ENCODE measurements around the gene TMIGD2. TPM values are rescaled to one million over a fixed set of nuclear protein-coding genes. Genes with fewer than 3 reads are reported as not detected.
A peak's percentile ranks its signal among the peaks of the same experiment; 100 is the strongest.

The TMIGD2 gene
- total RNA-seq, 4 donors from 2014 or later, result 0.79 TPM; not detected in 3

DNA sequence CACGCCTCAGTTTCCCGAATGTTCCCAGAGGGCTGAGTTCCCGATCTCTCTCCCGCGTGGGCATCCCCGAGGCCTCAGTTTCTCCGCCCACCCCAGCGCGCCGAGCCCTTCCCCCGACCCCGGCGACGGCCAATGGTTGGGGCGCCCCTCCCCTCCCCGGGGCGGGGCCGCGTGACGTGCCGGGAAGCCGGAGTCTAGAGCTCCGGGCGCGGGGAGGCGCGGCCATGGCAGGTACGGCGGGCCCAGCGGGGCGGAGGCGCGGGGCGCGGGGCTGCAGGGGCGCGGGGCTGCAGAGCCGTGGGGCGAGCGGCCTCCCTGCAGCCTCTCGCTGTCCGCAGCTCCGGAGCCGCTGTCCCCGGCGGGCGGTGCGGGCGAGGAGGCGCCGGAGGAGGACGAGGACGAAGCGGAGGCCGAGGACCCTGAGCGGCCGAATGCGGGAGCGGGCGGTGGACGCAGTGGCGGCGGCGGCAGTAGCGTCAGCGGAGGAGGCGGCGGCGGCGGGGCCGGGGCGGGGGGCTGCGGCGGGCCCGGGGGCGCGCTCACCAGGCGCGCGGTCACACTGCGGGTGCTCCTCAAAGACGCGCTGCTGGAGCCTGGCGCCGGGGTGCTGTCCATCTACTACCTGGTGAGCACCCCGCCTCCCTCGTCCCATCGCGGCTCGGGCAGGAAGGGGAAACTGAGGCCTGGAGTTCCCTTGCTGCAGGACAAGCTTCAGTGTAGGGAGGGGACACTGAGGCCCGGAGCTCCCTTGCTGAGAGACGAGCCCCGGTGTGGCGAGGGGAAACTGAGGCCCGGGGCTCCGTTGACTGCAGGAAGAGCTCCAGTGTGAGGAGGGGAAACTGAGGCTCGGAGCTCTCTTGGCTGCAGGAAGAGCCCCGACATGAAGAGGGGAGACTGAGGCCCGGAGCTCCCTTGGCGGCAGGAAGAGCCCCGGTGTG is 41.5 kb upstream of the TMIGD2 start, which contains the start of gene MPND:
Gene MPND (plus strand): TSS at position 193 of the 938 bp plus-strand sequence. CDS start 32 bp downstream, at position 225.
- TF ChIP-seq, protein P1, sequence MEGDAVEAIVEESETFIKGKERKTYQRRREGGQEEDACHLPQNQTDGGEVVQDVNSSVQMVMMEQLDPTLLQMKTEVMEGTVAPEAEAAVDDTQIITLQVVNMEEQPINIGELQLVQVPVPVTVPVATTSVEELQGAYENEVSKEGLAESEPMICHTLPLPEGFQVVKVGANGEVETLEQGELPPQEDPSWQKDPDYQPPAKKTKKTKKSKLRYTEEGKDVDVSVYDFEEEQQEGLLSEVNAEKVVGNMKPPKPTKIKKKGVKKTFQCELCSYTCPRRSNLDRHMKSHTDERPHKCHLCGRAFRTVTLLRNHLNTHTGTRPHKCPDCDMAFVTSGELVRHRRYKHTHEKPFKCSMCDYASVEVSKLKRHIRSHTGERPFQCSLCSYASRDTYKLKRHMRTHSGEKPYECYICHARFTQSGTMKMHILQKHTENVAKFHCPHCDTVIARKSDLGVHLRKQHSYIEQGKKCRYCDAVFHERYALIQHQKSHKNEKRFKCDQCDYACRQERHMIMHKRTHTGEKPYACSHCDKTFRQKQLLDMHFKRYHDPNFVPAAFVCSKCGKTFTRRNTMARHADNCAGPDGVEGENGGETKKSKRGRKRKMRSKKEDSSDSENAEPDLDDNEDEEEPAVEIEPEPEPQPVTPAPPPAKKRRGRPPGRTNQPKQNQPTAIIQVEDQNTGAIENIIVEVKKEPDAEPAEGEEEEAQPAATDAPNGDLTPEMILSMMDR (IDR thresholded peaks at IDR 0.05), result no peak
- DNase-seq (ENCODE audit: low spot score), result peak; percentile 84
- ATAC-seq (ENCODE audit: low FRiP score), result peak; percentile 84

DNA sequence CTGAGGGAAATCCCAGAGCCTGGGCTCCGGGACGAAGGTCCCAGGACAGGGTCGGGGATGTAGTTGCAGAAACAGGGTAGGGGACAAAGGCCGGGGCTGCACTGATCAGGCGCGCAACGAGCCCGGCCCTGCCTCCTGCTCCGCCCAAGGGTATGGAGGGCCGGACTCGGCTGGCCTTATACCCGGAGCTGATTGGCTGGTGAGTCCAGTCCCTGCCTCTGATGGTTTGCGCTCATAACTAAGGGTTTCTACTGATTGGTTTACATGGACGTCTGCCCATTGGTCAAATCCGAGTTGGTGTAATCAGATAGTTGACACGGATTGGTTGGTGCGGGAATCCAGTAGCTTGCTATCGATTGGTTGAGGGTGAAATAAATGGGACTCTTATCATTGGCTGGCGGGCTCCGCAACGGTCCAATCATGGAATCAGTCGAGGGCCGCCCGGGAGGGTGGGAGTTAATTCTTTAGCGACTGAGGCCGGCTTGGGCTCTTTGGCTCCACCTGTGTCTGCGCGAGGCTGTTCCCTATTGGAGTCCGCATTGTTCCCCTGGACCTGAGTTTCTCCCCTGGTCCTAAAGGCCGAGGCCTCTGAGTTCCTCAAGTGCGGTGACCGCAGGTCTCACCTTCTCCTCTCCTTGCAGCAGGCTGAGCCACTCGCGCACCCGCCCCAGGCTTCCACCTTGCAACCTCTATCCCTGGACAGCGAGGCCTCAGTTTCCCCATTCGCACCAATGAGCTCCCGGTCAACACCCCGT is 40.6 kb upstream of the TMIGD2 start:
- DNase-seq (ENCODE audit: low spot score), result peak; percentile 73
- peak; percentile 95 for ATAC-seq (ENCODE audit: low FRiP score)

DNA sequence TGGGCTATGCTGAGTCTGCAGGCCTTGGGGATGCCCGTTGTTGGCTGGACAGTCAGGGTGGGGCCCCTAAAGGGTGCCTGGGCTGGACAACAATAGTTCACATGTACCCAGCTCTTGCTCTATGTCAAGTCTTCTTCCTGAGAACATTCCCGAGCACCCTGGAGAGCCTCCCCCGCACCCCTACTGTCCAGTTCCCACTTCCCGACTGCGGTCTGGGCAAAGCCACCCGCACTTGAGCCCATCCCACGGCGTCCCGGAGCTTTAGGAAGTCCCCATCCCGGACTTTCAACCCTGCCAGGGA is 40.1 kb upstream of the TMIGD2 start:
- ATAC-seq (ENCODE audit: low FRiP score) (peak; percentile 29), DNase-seq (ENCODE audit: low spot score) (no peak)
- TF ChIP-seq, protein P1 (IDR thresholded peaks at IDR 0.05), result no peak

More for the DNA sequence above, 40.6 kb upstream of the TMIGD2 start:
- TF ChIP-seq, protein P1 (IDR thresholded peaks at IDR 0.05), result no peak

DNA sequence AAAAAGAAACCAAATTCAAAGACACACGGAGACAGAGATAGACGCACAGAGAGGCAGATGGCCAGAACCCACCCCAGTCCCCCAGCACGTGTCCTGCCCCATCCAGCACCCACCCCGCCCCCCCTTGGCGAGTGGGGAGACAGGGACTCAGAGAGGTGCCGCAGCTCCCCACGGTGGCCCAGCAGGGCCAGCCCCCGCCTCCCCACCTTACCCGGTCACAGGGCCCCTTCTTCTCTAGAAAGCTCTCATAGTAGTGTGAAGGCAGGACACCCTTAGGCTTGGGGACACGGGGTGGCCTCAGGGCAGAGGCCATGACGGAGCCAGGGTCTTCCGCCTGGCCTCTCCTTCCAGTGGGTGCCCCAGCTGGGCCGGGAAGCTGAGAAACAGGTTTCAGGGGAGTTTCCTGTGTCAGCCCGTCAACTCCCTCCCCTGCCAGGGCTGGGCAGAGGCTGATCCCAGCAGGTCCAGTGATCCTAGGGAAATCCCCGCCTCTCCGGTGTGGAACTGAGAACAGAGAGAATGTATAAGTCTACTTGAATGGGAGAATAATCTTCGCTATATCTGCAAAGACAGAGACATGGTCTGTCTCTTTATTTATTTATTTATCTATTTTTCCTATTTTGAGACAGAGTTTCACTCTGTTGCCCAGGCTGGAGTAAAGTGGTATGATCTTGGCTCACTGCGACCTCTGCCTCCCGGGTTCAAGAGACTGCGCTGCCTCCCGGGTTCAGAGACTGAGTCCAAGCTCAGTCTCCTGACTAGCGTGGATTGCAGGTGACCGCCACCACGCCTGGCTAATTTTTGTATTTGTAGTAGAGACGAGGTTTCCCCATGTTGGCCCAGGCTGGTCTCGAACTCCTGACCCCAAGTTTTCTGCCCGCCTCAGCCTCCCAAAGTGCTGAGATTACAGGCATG is 36.5 kb upstream of the TMIGD2 start, which contains the start of gene STAP2:
Gene STAP2 (minus strand): TSS at position 387 of the 915 bp plus-strand sequence. CDS start 74 bp downstream, at position 313.
- peak; percentile 8 for ATAC-seq (ENCODE audit: low FRiP score)
- TF ChIP-seq, protein P1 (IDR thresholded peaks at IDR 0.05), result no peak
- no peak for DNase-seq (ENCODE audit: low spot score)

DNA sequence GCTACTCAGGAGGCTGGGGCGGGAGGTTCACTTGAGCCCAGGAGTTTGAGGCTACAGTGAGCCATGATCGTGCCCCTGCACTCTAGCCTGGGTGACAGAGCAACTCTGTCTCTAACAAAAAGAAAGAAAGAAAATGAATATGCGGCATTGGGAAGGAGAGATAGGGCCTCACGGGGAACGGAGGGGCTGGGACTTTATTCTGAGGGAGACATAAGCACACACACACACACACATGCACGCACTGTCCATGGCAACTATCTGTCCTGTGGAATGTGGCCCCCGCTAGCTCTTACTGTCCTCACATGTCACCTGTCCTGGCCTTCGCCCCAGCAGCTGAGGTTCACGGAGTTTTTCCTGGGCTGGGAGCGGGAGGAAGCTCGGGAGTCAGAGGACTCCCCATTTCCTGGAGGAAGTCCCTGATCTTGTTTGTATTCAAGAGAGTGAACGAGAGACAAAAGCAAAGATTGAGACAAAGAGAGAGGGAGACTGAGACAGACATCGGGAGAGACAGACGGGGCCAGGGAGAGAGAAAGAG is 35.8 kb upstream of the TMIGD2 start:
- TF ChIP-seq, protein P1 (IDR thresholded peaks at IDR 0.05), result no peak
- DNase-seq (ENCODE audit: low spot score) (no peak), ATAC-seq (ENCODE audit: low FRiP score) (no peak)

DNA sequence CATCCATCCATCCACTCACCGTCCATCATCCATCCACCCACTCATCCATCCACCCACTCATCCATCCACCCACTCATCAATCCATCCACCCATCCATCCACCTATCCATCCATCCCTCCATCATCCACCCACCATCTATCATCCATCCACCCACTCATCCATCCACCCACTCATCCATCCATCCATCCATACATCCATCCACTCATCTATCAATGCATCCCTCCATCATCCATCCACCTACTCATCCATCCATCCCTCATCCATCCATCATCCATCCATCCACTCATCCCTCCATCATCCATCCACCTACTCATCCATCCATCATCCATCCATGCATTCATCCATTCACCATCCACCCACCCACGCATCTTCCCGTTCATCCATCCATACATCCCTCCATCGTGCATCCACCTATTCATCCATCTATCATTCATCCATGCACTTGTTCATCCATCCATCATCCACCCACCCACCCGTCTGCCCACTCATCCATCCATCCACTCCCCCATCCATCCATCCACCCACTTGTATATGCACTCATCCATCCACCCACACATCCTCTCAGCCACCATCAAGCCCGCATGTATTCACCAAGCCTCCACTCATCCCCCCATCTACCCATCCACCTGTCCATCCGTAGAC is 32.9 kb upstream of the TMIGD2 start:
- TF ChIP-seq, protein P1 (IDR thresholded peaks at IDR 0.05), result no peak
- ATAC-seq (ENCODE audit: low FRiP score), result no peak
- DNase-seq (ENCODE audit: low spot score), result no peak
